H1 (cell line): ENCODE results near the gene MPP3. TPM values are rescaled to one million over a fixed set of nuclear protein-coding genes. Genes with fewer than 3 reads are reported as not detected.

Experiments
- CTCF ChIA-PET: fragments of 300-600 bp; sonication (Branson Sonifier 250); formaldehyde crosslinking; loops from one replicate; lab custom pipeline; 2021; ENCODE audit not compliant: partially characterized antibody; lab: Charles Lee
- POLR2A ChIA-PET: fragments of 300-600 bp; sonication (Branson Sonifier 250); formaldehyde crosslinking; loops from one replicate; lab custom pipeline; 2021; ENCODE audit warnings: inconsistent platforms; ENCODE audit not compliant: partially characterized antibody; lab: Charles Lee
- DNase-seq, 2 experiments: peaks; one replicate each; pipeline versions ENCODE4 v3.0.0 to v3.0.0-alpha.2; 2010 to 2022; ENCODE audit warnings: low spot score in 2 of 2, low read depth in 1 of 2, mixed read lengths in 1 of 2
- FAIRE-seq: peaks from 2 replicates; lab custom pipeline; 2011; peaks lifted over from hg19 to GRCh38; lab: Jason Lieb, UNC
- H2AFZ ChIP-seq: 2 replicates; pipeline ENCODE4 v1.8.1; 2012; ENCODE audit warnings: low read length, inconsistent platforms
- H2AK5ac ChIP-seq: 2 replicates; pipeline ENCODE4 v1.6.1; 2013; ENCODE audit warnings: low read depth, low read length
- H2BK120ac ChIP-seq: replicated peaks from 2 replicates; pipeline ENCODE3; 2013; ENCODE audit warnings: low read depth, low read length, inconsistent platforms
- H2BK12ac ChIP-seq: 2 replicates; pipeline ENCODE4 v1.6.1; 2013; ENCODE audit warnings: low read depth, low read length
- H2BK15ac ChIP-seq: 2 replicates; pipeline ENCODE4 v1.6.1; 2013; ENCODE audit warnings: low read length
- H2BK20ac ChIP-seq: 2 replicates; pipeline ENCODE4 v1.6.1; 2013; ENCODE audit warnings: low read length
- H2BK5ac ChIP-seq: 2 replicates; pipeline ENCODE4 v1.6.1; 2013; ENCODE audit warnings: low read depth, low read length
- H3K14ac ChIP-seq: 2 replicates; pipeline ENCODE4 v1.6.1; 2013; ENCODE audit warnings: inconsistent platforms; ENCODE audit not compliant: insufficient read length
- H3K18ac ChIP-seq: 2 replicates; pipeline ENCODE4 v1.6.1; 2013; ENCODE audit warnings: low read length; ENCODE audit errors: extremely low read depth
- H3K23ac ChIP-seq: 2 replicates; pipeline ENCODE4 v1.6.1; 2013; ENCODE audit warnings: inconsistent platforms; ENCODE audit not compliant: insufficient read length
- H3K23me2 ChIP-seq: 2 replicates; pipeline ENCODE4 v1.6.1; 2013; ENCODE audit warnings: low read depth, low read length
- H3K27ac ChIP-seq: 2 replicates; pipeline ENCODE4 v1.6.1; 2011; ENCODE audit warnings: low read depth, low read length, inconsistent platforms
- H3K27me3 ChIP-seq, 4 experiments: replicated peaks in 1 of 4; 1 replicate in 1 of 4; 2 replicates in 3 of 4; pipeline versions ENCODE4 v1.6.1 to v1.8.1; 2011 to 2013; ENCODE audit warnings: low read length in 3 of 4, mild to moderate bottlenecking in 3 of 4, inconsistent platforms in 2 of 4, mixed read lengths in 2 of 4, moderate library complexity in 1 of 4; ENCODE audit not compliant: control insufficient read depth in 3 of 4, insufficient read depth in 3 of 4; ENCODE audit errors: extremely low read depth in 1 of 4
- H3K36me3 ChIP-seq, 4 experiments: 2 replicates each; pipeline versions ENCODE4 v1.6.1 to v1.8.1; 2011 to 2013; ENCODE audit warnings: mild to moderate bottlenecking in 4 of 4, low read length in 3 of 4, moderate library complexity in 2 of 4, control low read depth in 1 of 4, inconsistent platforms in 1 of 4; ENCODE audit not compliant: insufficient read depth in 4 of 4, control insufficient read depth in 2 of 4
- H3K4ac ChIP-seq: replicated peaks from 2 replicates; pipeline ENCODE3; 2013; ENCODE audit warnings: low read length, low read depth, mixed read lengths, inconsistent platforms; ENCODE audit not compliant: insufficient read length
- H3K4me1 ChIP-seq, 4 experiments: replicated peaks in 1 of 4; 1 replicate in 1 of 4; 2 replicates in 3 of 4; pipeline versions ENCODE4 v1.6.1 to v1.8.1; 2011 to 2013; ENCODE audit warnings: low read length in 3 of 4, inconsistent platforms in 2 of 4, mixed read lengths in 1 of 4; ENCODE audit not compliant: insufficient read depth in 4 of 4, control insufficient read depth in 3 of 4
- H3K4me2 ChIP-seq, 2 experiments: 2 replicates each; pipeline versions ENCODE4 v1.6.1 to v1.8.1; 2011 to 2013; ENCODE audit warnings: low read depth in 2 of 2, low read length in 2 of 2, control low read depth in 1 of 2, inconsistent platforms in 1 of 2, mild to moderate bottlenecking in 1 of 2; ENCODE audit not compliant: insufficient read depth in 1 of 2
- H3K4me3 ChIP-seq, 4 experiments: fragments of 200-600, 300-600 bp in 1 of 4; sonication (generic), shearing (Covaris generic), sonication (Bioruptor Twin) in 1 of 4; 2 replicates each; pipeline versions ENCODE4 v1.5.1 to v1.8.1; 2011 to 2016; ENCODE audit warnings: low read length in 4 of 4, low read depth in 3 of 4, control low read depth in 2 of 4, inconsistent platforms in 2 of 4, mild to moderate bottlenecking in 2 of 4, mixed read lengths in 1 of 4, moderate library complexity in 1 of 4; ENCODE audit not compliant: insufficient read depth in 2 of 4; ENCODE audit errors: extremely low read depth in 1 of 4
- H3K56ac ChIP-seq: replicated peaks from 2 replicates; pipeline ENCODE3; 2013; ENCODE audit warnings: low read depth, mild to moderate bottlenecking, mixed read lengths, low read length, inconsistent platforms; ENCODE audit not compliant: insufficient read length
- H3K79me1 ChIP-seq: 2 replicates; pipeline ENCODE4 v1.6.1; 2013; ENCODE audit warnings: low read depth, low read length, control low read depth
- H3K79me2 ChIP-seq, 2 experiments: 2 replicates each; pipeline versions ENCODE4 v1.6.1 to v1.8.1; 2012 to 2013; ENCODE audit warnings: low read length in 2 of 2, mild to moderate bottlenecking in 2 of 2, inconsistent platforms in 1 of 2; ENCODE audit not compliant: insufficient read depth in 2 of 2, control insufficient read depth in 1 of 2
- H3K9ac ChIP-seq, 4 experiments: replicated peaks in 1 of 4; 1 replicate in 1 of 4; 2 replicates in 3 of 4; pipeline versions ENCODE4 v1.6.1 to v1.8.1; 2011 to 2013; ENCODE audit warnings: low read depth in 3 of 4, low read length in 3 of 4, control low read depth in 2 of 4, mild to moderate bottlenecking in 2 of 4, moderate library complexity in 2 of 4, inconsistent platforms in 1 of 4; ENCODE audit errors: extremely low read depth in 1 of 4
- H3K9me3 ChIP-seq, 2 experiments: 2 replicates each; pipeline versions ENCODE4 v1.6.1 to v1.8.1; 2012 to 2013; ENCODE audit warnings: mild to moderate bottlenecking in 2 of 2, moderate library complexity in 2 of 2, control low read depth in 1 of 2, inconsistent platforms in 1 of 2, low read depth in 1 of 2, low read length in 1 of 2, mixed read lengths in 1 of 2; ENCODE audit not compliant: insufficient read depth in 2 of 2
- H4K20me1 ChIP-seq, 2 experiments: replicated peaks in 1 of 2; 2 replicates each; pipeline versions ENCODE3 to v1.8.1; 2011 to 2013; ENCODE audit warnings: inconsistent platforms in 2 of 2, low read length in 2 of 2, mild to moderate bottlenecking in 1 of 2; ENCODE audit not compliant: insufficient read depth in 2 of 2, control insufficient read depth in 1 of 2
- H4K5ac ChIP-seq: 2 replicates; pipeline ENCODE4 v1.6.1; 2013; ENCODE audit warnings: low read length, low read depth, mixed read lengths, inconsistent platforms; ENCODE audit not compliant: insufficient read length
- H4K8ac ChIP-seq: 2 replicates; pipeline ENCODE4 v1.8.0; 2013; ENCODE audit warnings: mild to moderate bottlenecking, moderate library complexity, low read length, inconsistent platforms; ENCODE audit not compliant: insufficient read depth; ENCODE audit errors: extremely low read depth
- H4K91ac ChIP-seq: replicated peaks from 2 replicates; pipeline ENCODE3; 2013; ENCODE audit warnings: low read length, mixed read lengths, inconsistent platforms; ENCODE audit not compliant: insufficient read length
- ASH2L ChIP-seq: fragments of 200-600, 300-600 bp; sonication (generic); IDR thresholded peaks from one replicate; pipeline ENCODE4 v1.7.1; 2017; ENCODE audit warnings: low read length
- CHD2 ChIP-seq: IDR thresholded peaks from 2 replicates; pipeline ENCODE4 v1.6.1; 2012; ENCODE audit warnings: low read length, improper control_type of control experiment
- JUND ChIP-seq: IDR thresholded peaks from 2 replicates; pipeline ENCODE4 v1.6.1; 2011; ENCODE audit warnings: mild to moderate bottlenecking, improper control_type of control experiment, low read length
- KDM1A ChIP-seq: fragments of 200-600, 300-600 bp; sonication (generic); IDR thresholded peaks from 2 replicates; pipeline ENCODE4 v1.7.1; 2016; ENCODE audit warnings: mild to moderate bottlenecking, low read length, borderline replicate concordance
- PHF8 ChIP-seq: fragments of 200-600 bp; sonication (generic); conservative IDR thresholded peaks from 2 replicates; pipeline ENCODE4 v1.7.1; 2012; ENCODE audit warnings: low read depth, mild to moderate bottlenecking, inconsistent platforms, low read length, moderate library complexity
- POU5F1 ChIP-seq: IDR thresholded peaks from 2 replicates; pipeline ENCODE4 v1.6.1; 2011; ENCODE audit warnings: low read depth, mild to moderate bottlenecking, low read length, moderate library complexity
- SP2 ChIP-seq: IDR thresholded peaks from 2 replicates; pipeline ENCODE4 v1.6.1; 2012; ENCODE audit warnings: mild to moderate bottlenecking, low read length, inconsistent platforms
- TBP ChIP-seq: IDR thresholded peaks from 2 replicates; pipeline ENCODE4 v1.6.1; 2011; ENCODE audit warnings: low read depth, low read length, improper control_type of control experiment
- WGBS, 2 experiments: shearing (Covaris generic) in 1 of 2; methylation state at CpG; one replicate each; pipeline versions ENCODE4 v1.1.6 to v1.1.7; 2013 to 2015; ENCODE audit warnings: low lambda C conversion rate in 2 of 2, mixed read lengths in 2 of 2, inconsistent platforms in 1 of 2, low coverage in 1 of 2, missing lambda C conversion rate in 1 of 2; ENCODE audit not compliant: insufficient replicate concordance in 2 of 2, insufficient coverage in 1 of 2, insufficient read length in 1 of 2; ENCODE audit errors: extremely low coverage in 1 of 2, missing lambda C conversion rate in 1 of 2; 5-methylcytosine and 5-hydroxymethylcytosine counted together
- polyA plus RNA-seq, 7 experiments: library from polyadenylated mRNA; depleted of rRNA in 3 of 7; stranded (reverse) in 5 of 7; unstranded in 2 of 7; fragments of >200 nt in 5 of 7; fragments of 200-250 nt in 2 of 7; gene quantifications; 1 replicate in 5 of 7; 2 replicates in 1 of 7; 4 replicates in 1 of 7; pipeline versions ENCODE4 v1.2.1 to v1.2.3, GENCODE V29; 2011 to 2013; ENCODE audit warnings: missing spikeins in 2 of 7, mixed read lengths in 2 of 7
- total RNA-seq: library from RNA; stranded (reverse); fragmentation: NEBNext Ultra II Directional; extraction: Animal tissue kit (Norgen Biotek cat#: 25700); gene quantifications from 2 replicates; pipeline ENCODE4 v1.2.1, GENCODE V29; 2021
- TF ChIP-seq, protein P1 (sequence below), 3 experiments: IDR thresholded peaks; 1 replicate in 2 of 3; 2 replicates in 1 of 3; pipeline versions ENCODE4 v1.5.1 to v1.6.1; 2011; ENCODE audit warnings: low read length in 3 of 3, mild to moderate bottlenecking in 3 of 3, inconsistent platforms in 2 of 3, low read depth in 1 of 3, moderate library complexity in 1 of 3; ENCODE audit not compliant: insufficient read depth in 1 of 3; ENCODE audit errors: control extremely low read depth in 1 of 3
- TF ChIP-seq, protein P2 (sequence below): IDR thresholded peaks from 2 replicates; pipeline ENCODE4 v1.6.1; 2012; ENCODE audit warnings: inconsistent platforms

MPP3 gene
- total and polyA plus RNA-seq, 2 of the 8 experiments (the other 6 are each of a cell fraction or from before 2014, with no cell fraction given) = 3.1 to 6.1 TPM

GRCh38 chr17:43823350-43824084, 9.4 kb downstream of the MPP3 start:
- H4K20me1 ChIP-seq = no peaks in the 10 kb centered on the region
- no peaks in the 10 kb centered on the region for H3K9me3 ChIP-seq
- ChIA-PET POLR2A (no interaction called here), CTCF (interaction anchor here (1.1 to 1.7 kb wide), 7 partner anchors 17 to 55 kb away, joined by 3 to 7 read pairs (median 5); partner anchors contain the start of gene CD300LG)
- no peak overlapping the region for H2BK20ac ChIP-seq
- H3K23ac ChIP-seq = no peak overlapping the region
- no peak overlapping the region for H3K9ac ChIP-seq
- FAIRE-seq (no peak), DNase-seq (no peak)
- H3K36me3 ChIP-seq = peaks cover 0 to 8% (median 0%) of the 10 kb centered on the region in 4 experiments; a peak in 3 of 8 replicates
- no peaks in the 10 kb centered on the region; a peak in 1 of 7 replicates for H3K4me1 ChIP-seq
- no peak overlapping the region for H2BK12ac ChIP-seq
- H3K4ac ChIP-seq = no peak overlapping the region
- no peak overlapping the region for H3K56ac ChIP-seq
- H3K79me1 ChIP-seq = no peaks in the 10 kb centered on the region
- H2AK5ac ChIP-seq = no peak overlapping the region
- H2BK15ac ChIP-seq = no peak overlapping the region
- H3K14ac ChIP-seq = no peak overlapping the region
- H3K18ac ChIP-seq = no peak overlapping the region
- H2BK5ac ChIP-seq = no peak overlapping the region
- no peak overlapping the region for H2AFZ ChIP-seq
- no peaks in the 10 kb centered on the region for H3K27me3 ChIP-seq
- no peak overlapping the region for H3K4me2 ChIP-seq
- no peak overlapping the region for H4K8ac ChIP-seq
- no peak overlapping the region for H3K27ac ChIP-seq
- WGBS, 2 experiments = 95% methylated on average over 10 of the region's 10 CpGs; no CpG with 5 or more reads in 1 of the 2 experiments
- H3K23me2 ChIP-seq = no peaks in the 10 kb centered on the region
- H3K79me2 ChIP-seq = no peaks in the 10 kb centered on the region
- H4K5ac ChIP-seq = no peak overlapping the region
- no peak overlapping the region for H3K4me3 ChIP-seq
- no peak overlapping the region for H4K91ac ChIP-seq
- H2BK120ac ChIP-seq = no peak overlapping the region
- TF ChIP-seq CHD2 (no peak), PHF8 (no peak), KDM1A (no peak), TBP (no peak), JUND (no peak), POU5F1 (no peak), ASH2L (no peak), SP2 (no peak)
- TF ChIP-seq, protein P1, sequence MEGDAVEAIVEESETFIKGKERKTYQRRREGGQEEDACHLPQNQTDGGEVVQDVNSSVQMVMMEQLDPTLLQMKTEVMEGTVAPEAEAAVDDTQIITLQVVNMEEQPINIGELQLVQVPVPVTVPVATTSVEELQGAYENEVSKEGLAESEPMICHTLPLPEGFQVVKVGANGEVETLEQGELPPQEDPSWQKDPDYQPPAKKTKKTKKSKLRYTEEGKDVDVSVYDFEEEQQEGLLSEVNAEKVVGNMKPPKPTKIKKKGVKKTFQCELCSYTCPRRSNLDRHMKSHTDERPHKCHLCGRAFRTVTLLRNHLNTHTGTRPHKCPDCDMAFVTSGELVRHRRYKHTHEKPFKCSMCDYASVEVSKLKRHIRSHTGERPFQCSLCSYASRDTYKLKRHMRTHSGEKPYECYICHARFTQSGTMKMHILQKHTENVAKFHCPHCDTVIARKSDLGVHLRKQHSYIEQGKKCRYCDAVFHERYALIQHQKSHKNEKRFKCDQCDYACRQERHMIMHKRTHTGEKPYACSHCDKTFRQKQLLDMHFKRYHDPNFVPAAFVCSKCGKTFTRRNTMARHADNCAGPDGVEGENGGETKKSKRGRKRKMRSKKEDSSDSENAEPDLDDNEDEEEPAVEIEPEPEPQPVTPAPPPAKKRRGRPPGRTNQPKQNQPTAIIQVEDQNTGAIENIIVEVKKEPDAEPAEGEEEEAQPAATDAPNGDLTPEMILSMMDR (IDR thresholded peaks at IDR 0.05; ENCODE audit: control extremely low read depth in 1 of 3, insufficient read depth in 1 of 3, low read depth in 1 of 3, low read length in 3 of 3) = no peak
- TF ChIP-seq, protein P2, sequence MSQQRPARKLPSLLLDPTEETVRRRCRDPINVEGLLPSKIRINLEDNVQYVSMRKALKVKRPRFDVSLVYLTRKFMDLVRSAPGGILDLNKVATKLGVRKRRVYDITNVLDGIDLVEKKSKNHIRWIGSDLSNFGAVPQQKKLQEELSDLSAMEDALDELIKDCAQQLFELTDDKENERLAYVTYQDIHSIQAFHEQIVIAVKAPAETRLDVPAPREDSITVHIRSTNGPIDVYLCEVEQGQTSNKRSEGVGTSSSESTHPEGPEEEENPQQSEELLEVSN = no peak
